HFFc6 (cell line): ENCODE data around the gene OVCH2. TPM values are rescaled to one million over a fixed set of nuclear protein-coding genes. Genes with fewer than 3 reads are reported as not detected.

ENCODE experiments used
- DNase-seq: peaks from one replicate; pipeline ENCODE4 v3.0.0-alpha.2; 2018
- H3K27ac Mint-ChIP-seq: 2 replicates; pipeline ENCODE4 v1.8.0; 2020; ENCODE audit warnings: mild to moderate bottlenecking, mixed read lengths
- H3K27me3 Mint-ChIP-seq: 2 replicates; pipeline ENCODE4 v1.8.0; 2021; ENCODE audit warnings: mild to moderate bottlenecking, moderate library complexity, mixed read lengths; ENCODE audit not compliant: insufficient read depth
- H3K36me3 Mint-ChIP-seq: 2 replicates; pipeline ENCODE4 v1.8.0; 2021; ENCODE audit warnings: low read depth, mixed read lengths
- H3K4me1 Mint-ChIP-seq: 2 replicates; pipeline ENCODE4 v1.8.0; 2020; ENCODE audit warnings: low read depth, mixed read lengths
- H3K4me3 Mint-ChIP-seq: 2 replicates; pipeline ENCODE4 v1.8.0; 2020; ENCODE audit warnings: mild to moderate bottlenecking, moderate library complexity, mixed read lengths
- H3K9me3 Mint-ChIP-seq: 2 replicates; pipeline ENCODE4 v1.8.0; 2020; ENCODE audit warnings: mild to moderate bottlenecking, mixed read lengths
- CTCF ChIP-seq: fragments of 200-600 bp; sonication (generic); IDR thresholded peaks from 2 replicates; pipeline ENCODE4 v1.5.0; 2021; ENCODE audit warnings: antibody characterized with exemption, mild to moderate bottlenecking
- total RNA-seq, 6 experiments: library from RNA; stranded (reverse); fragmentation: NEBNext Ultra II Directional; extraction: Animal tissue kit (Norgen Biotek cat#: 25700); gene quantifications; 2 replicates in 1 of 6; 3 replicates in 5 of 6; pipeline ENCODE4 v1.2.3, GENCODE V29; 2021

OVCH2 gene
- total RNA-seq, 6 experiments from 2014 or later: not detected

GRCh38 chr11:7656704-7657103 is 49.6 kb downstream of the OVCH2 start:
- H3K4me1 Mint-ChIP-seq: peaks cover 2% of the 10 kb centered on the region
- no peak overlapping the region for H3K4me3 Mint-ChIP-seq
- H3K27me3 Mint-ChIP-seq: peaks cover 2% of the 10 kb centered on the region; the same call in 1 of the 2 replicates
- H3K27ac Mint-ChIP-seq: no peak overlapping the region
- TF ChIP-seq CTCF: no peak
- no peaks in the 10 kb centered on the region; the same call in 1 of the 2 replicates for H3K36me3 Mint-ChIP-seq
- DNase-seq: no peak
- H3K9me3 Mint-ChIP-seq: no peaks in the 10 kb centered on the region

- no peak overlapping the region for H3K4me3 Mint-ChIP-seq
- DNase-seq: no peak
- peaks cover 14% of the 10 kb centered on the region for H3K4me1 Mint-ChIP-seq
- H3K9me3 Mint-ChIP-seq: no peaks in the 10 kb centered on the region
- TF ChIP-seq CTCF: no peak
- H3K36me3 Mint-ChIP-seq: no peaks in the 10 kb centered on the region
- H3K27ac Mint-ChIP-seq: no peak overlapping the region
- peaks cover 4% of the 10 kb centered on the region for H3K27me3 Mint-ChIP-seq
These were observed 50.7 kb downstream of the OVCH2 start for GRCh38 chr11:7655253-7656217.

GRCh38 chr11:7654195-7654705 is 52.0 kb downstream of the OVCH2 start:
- H3K4me1 Mint-ChIP-seq: peaks cover 15% of the 10 kb centered on the region
- no peak for DNase-seq
- no peak for TF ChIP-seq CTCF
- H3K27me3 Mint-ChIP-seq: peaks cover 4% of the 10 kb centered on the region
- H3K36me3 Mint-ChIP-seq: 0 out of 2 replicates have a peak, but pooled peaks cover 10% of the 10 kb centered on the region
- no peak overlapping the region for H3K4me3 Mint-ChIP-seq
- no peak overlapping the region for H3K27ac Mint-ChIP-seq
- no peaks in the 10 kb centered on the region for H3K9me3 Mint-ChIP-seq

- Mint-ChIP-seq H3K9me3 (no peaks in the 10 kb centered on the region), H3K36me3 (0 out of 2 replicates have a peak, but pooled peaks cover 10% of the 10 kb centered on the region), H3K4me1 (peaks cover 24% of the 10 kb centered on the region), H3K27ac (no peak overlapping the region), H3K4me3 (no peak overlapping the region), H3K27me3 (peaks cover 4% of the 10 kb centered on the region)
- TF ChIP-seq CTCF: no peak
- DNase-seq: no peak
These were observed 54.6 kb downstream of the OVCH2 start for GRCh38 chr11:7651700-7652099.

GRCh38 chr11:7651140-7651551 is 55.1 kb downstream of the OVCH2 start:
- Mint-ChIP-seq H3K27me3 (peaks cover 4% of the 10 kb centered on the region), H3K9me3 (no peaks in the 10 kb centered on the region), H3K36me3 (0 out of 2 replicates have a peak, but pooled peaks cover 10% of the 10 kb centered on the region), H3K4me1 (peaks cover 26% of the 10 kb centered on the region), H3K27ac (no peak overlapping the region), H3K4me3 (no peak overlapping the region)
- DNase-seq: peak; percentile 74
- no peak for TF ChIP-seq CTCF
